ENCODE data around the gene CATSPERZ. TPM values are rescaled to one million over a fixed set of nuclear protein-coding genes. Genes with fewer than 3 reads are reported as not detected.

Gene CATSPERZ
- total RNA-seq, 1 donor from 2014 or later, result not detected

DNA sequence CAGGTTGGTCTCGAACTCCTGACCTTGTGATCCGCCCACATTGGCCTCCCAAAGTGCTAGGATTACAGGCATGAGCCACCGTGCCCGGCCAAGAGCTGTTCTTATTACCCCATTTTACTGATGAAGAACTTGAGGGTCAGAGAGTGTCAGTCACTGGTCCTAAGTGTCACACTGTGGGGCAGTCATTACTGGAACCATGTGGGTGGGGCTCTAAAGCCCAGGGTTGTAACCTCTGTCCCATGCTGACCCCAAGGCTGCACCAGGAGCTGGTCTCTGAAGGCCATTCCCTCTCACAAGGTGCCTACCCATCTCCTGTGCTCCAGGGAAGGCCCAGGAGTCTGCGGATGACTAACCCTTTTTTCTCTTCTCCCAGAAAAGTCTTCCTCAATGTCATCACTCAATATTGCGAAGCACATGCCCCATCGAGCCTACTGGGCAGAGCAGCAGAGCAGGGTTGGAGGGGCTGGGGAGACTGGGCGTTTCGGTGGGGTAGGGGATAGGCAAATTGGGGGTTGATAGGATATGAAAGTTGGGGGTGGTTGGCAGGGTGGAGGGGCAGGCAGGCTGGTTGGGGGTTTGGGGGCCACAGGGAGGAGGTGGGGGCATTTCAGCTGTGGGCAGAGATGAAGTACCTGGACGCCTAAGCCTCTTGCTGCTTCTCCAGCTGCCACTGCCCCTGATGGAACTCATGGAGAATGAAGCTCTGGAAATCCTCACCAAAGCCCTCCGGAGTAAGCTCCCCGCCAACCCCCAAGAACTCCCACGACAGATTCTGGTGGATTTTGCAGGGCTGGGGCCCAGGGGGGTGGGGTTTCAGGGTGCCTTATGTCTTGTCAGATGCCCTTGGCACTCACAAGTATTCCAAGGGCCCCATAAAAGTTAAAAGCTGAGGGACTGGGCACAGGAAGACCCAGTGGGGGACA is 3.2 kb downstream of the CATSPERZ start:
- TF ChIP-seq, protein P1, sequence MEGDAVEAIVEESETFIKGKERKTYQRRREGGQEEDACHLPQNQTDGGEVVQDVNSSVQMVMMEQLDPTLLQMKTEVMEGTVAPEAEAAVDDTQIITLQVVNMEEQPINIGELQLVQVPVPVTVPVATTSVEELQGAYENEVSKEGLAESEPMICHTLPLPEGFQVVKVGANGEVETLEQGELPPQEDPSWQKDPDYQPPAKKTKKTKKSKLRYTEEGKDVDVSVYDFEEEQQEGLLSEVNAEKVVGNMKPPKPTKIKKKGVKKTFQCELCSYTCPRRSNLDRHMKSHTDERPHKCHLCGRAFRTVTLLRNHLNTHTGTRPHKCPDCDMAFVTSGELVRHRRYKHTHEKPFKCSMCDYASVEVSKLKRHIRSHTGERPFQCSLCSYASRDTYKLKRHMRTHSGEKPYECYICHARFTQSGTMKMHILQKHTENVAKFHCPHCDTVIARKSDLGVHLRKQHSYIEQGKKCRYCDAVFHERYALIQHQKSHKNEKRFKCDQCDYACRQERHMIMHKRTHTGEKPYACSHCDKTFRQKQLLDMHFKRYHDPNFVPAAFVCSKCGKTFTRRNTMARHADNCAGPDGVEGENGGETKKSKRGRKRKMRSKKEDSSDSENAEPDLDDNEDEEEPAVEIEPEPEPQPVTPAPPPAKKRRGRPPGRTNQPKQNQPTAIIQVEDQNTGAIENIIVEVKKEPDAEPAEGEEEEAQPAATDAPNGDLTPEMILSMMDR (IDR thresholded peaks at IDR 0.05; ENCODE audit: unreplicated experiment), result no peak
- Mint-ChIP-seq H3K36me3 (peaks cover 2% of the 10 kb centered on the region), H3K4me3 (no peak overlapping the region), H3K27me3 (ENCODE audit: low read depth) (peaks cover 40% of the 10 kb centered on the region), H3K27ac (no peak overlapping the region), H3K4me1 (peaks cover 22% of the 10 kb centered on the region), H3K9me3 (no peaks in the 10 kb centered on the region)
- DNase-seq (ENCODE audit: low spot score in 2 of 2, unreplicated experiment in 2 of 2), result no peak

DNA sequence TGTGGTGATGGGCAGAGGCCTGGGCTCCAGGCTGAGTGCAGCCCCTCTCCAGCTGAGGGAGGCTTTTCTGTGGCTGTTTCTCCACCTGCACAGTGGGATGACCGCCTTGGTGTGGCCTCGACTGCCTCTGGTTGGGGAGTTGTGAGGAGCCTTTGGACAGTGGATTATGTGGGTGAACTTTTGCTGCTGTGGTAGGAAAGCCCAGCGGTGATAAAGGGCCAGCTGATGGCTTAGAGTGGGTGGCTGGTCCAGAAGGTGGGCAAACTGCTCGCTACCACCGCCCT is 3.8 kb downstream of the CATSPERZ start:
- TF ChIP-seq, protein P1 (IDR thresholded peaks at IDR 0.05; ENCODE audit: unreplicated experiment), result no peak
- Mint-ChIP-seq H3K27ac (no peak overlapping the region), H3K36me3 (peaks cover 2% of the 10 kb centered on the region), H3K27me3 (ENCODE audit: low read depth) (peaks cover 34% of the 10 kb centered on the region), H3K4me3 (peak overlapping the region; percentile 84), H3K9me3 (no peaks in the 10 kb centered on the region), H3K4me1 (peaks cover 22% of the 10 kb centered on the region)
- no peak for DNase-seq (ENCODE audit: low spot score in 2 of 2, unreplicated experiment in 2 of 2)

DNA sequence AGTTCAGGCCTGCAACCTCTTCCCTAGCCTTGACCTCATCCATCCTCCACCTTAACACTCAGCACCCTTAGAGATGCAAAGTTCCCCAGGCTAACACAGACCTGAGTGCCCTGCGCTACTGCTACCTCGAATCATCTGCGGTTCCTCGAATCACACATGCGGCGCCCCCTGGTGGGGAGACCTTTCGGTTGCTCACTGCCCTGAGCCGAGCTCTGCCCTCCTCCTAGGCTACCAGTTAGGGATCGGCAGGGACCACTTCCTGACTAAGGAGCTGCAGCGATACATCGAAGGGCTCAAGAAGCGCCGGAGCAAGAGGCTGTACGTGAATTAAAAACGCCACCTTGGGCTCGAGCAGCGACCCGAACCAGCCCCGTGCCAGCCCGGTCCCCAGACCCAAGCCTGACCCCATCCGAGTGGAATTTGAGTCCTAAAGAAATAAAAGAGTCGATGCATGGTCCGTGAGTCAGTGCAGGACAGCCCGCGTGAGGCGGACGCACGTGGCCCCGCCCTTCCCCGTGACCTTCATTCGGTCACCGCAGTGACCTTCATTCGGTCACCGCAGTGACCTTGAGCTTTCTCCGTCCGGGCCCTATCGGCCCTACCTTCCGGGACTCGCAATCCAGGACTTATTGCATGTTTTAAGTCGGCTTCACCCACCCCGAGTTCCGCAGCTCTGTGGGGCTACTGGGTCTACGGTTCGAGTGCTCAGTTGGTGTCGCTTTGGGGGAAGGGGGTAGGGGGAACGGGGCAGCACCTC is 4.3 kb downstream of the CATSPERZ start:
- Mint-ChIP-seq H3K27ac (peak overlapping the region; percentile 88), H3K4me1 (peaks cover 22% of the 10 kb centered on the region), H3K36me3 (peaks cover 2% of the 10 kb centered on the region), H3K4me3 (peak overlapping the region; percentile 84), H3K9me3 (no peaks in the 10 kb centered on the region), H3K27me3 (ENCODE audit: low read depth) (peaks cover 29% of the 10 kb centered on the region)
- DNase-seq (ENCODE audit: low spot score in 2 of 2, unreplicated experiment in 2 of 2), result peak; percentile 85 to 96
- TF ChIP-seq, protein P1 (IDR thresholded peaks at IDR 0.05; ENCODE audit: unreplicated experiment), result peak; percentile 90

DNA sequence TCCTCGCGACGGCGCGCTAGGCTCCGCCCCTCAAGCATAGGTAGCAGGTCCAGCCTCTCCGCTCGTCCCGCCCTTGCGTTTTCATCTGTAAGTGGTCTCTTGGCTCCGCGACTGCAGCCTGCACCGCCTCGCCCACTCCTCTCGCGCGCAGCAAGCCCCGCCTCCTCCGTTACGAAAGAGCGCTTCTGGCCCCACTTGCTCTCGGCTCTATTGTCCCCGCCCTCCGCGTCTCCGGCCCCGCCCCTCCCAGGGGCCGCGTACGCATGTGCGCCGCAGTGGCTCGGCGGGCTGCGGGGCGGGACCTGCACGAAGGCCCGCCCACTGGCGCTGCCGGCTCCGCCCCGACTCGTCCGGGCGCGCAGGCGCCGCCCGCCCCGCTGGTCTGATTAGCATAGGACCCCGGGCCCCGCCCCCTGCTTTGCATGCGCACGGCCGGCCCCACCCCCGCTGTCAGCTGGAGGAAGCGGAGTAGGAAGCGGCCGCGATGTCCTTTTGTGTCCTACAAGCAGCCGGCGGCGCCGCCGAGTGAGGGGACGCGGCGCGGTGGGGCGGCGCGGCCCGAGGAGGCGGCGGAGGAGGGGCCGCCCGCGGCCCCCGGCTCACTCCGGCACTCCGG is 5.0 kb downstream of the CATSPERZ start, which contains the start of gene ESRRA:
ESRRA (plus strand) TSS at position 450 of the 616 bp plus-strand sequence. CDS start 1,656 bp downstream, outside the sequence.
- TF ChIP-seq, protein P1 (IDR thresholded peaks at IDR 0.05; ENCODE audit: unreplicated experiment), result no peak
- H3K4me1 Mint-ChIP-seq, result peaks cover 19% of the 10 kb centered on the region
- peak within 1 kb of the TSS; percentile 86 for H3K4me3 Mint-ChIP-seq
- H3K27me3 Mint-ChIP-seq (ENCODE audit: low read depth), result peaks cover 22% of the 10 kb centered on the region
- H3K36me3 Mint-ChIP-seq, result peaks cover 2% of the 10 kb centered on the region
- peak within 1 kb of the TSS; percentile 89 for H3K27ac Mint-ChIP-seq
- peak; percentile 99 to 100 for DNase-seq (ENCODE audit: low spot score in 2 of 2, unreplicated experiment in 2 of 2)
- no peaks in the 10 kb centered on the region for H3K9me3 Mint-ChIP-seq

DNA sequence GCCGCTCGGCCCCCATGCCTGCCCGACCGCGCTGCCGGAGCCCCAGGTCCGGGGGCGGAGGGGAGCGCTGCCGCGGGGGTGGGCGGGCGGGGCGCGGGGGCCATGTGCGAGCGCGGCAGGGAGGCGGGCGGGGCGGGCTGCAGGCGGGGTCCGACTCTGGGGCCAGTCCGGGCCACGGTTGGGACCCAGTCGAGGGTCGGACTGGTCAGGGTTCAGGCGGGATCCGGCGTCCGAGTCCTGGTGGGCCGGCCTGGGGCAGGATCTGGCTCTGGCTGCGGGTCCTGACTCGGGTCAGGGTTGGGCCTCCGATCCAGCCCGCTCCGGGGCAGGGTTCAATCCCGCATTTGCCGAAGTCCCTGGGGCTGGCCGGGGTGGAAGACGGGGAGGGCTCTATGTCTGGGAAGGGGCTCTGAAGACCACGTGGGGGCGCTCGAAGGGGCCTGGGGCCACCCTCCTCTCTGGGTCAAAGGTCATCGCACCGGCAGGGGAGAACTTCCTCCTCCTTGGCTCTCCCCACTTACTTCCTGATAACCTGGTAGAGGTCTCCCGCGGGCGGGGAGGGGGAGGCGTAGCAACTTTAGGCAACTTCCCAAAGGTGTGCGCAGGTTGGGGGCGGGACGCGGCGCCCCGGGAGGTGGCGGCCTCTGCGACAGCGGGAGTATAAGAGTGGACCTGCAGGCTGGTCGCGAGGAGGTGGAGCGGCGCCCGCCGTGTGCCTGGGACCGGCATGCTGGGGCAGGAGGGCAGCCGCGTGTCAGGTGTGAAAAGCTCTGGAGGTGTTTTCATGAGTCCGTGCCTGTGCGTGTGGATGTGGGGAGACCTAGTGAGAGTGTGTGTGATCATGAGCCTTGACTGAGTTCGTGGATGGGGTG is 5.8 kb downstream of the CATSPERZ start:
- TF ChIP-seq, protein P1 (IDR thresholded peaks at IDR 0.05; ENCODE audit: unreplicated experiment), result no peak
- Mint-ChIP-seq H3K4me1 (peaks cover 14% of the 10 kb centered on the region), H3K27me3 (ENCODE audit: low read depth) (peaks cover 15% of the 10 kb centered on the region), H3K27ac (peak overlapping the region; percentile 89), H3K4me3 (peak overlapping the region; percentile 86), H3K36me3 (peaks cover 4% of the 10 kb centered on the region), H3K9me3 (no peaks in the 10 kb centered on the region)
- peak in 1 of 2 experiments; percentile 56 for DNase-seq (ENCODE audit: low spot score in 2 of 2, unreplicated experiment in 2 of 2)
